ENCODE data around the gene MALT1.
"Not testable (repeated sequence)": the region's sequence is repeated elsewhere in the genome, so short reads cannot be mapped to it uniquely, and the experiment has no call there.

The MALT1 gene

DNA sequence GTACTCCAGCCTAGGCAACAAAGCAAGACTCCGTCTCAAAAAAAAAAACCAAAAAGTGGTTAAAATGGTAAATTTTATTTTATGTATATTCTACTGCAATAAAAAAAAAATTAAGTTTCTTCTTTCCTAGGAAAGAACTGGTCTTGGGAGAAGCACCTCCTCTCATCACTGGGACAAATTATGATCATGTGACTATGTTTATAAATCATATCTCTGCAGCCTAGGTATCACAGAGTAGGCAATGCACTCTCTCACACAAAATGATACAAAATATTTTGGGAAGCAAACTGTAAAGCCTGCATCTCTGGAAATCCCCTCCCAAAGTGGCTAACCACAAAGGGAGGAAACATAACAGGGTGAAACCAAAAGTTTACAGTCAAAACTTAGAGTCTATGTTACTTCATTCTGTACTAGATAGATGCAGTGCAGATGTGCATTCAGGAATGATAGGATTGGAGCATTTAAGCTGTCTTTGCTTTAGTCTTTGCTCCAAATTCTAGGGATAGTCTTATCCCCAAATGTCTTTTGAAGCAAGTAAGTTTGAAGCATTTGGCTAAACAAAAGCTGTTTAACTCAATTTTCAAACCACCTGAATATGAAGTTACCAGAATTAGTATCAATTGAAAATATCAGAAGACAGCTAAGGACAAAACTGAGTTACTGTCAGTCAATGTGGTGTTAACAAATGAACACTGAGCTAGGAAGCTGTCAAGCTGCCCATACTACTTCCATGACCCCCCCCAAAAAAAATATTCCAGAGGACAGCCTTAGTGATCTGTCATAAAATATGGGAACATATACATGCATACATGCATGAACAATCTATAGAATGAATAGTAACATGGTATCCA, 21.1 kb upstream of the MALT1 start:
- TF ChIP-seq POLR2AphosphoS5 (IDR thresholded peaks at IDR 0.05; ENCODE audit: low read depth, low read length) (no peak), PAX5 (IDR thresholded peaks at IDR 0.05; ENCODE audit: insufficient read depth, low read length, severe bottlenecking) (no peak), TAF1 (IDR thresholded peaks at IDR 0.05; ENCODE audit: low read depth, low read length) (no peak), SPI1 (IDR thresholded peaks at IDR 0.05; ENCODE audit: low read depth, low read length) (no peak), POU2F2 (IDR thresholded peaks at IDR 0.05; ENCODE audit: low read depth, low read length) (no peak)
- FAIRE-seq, result peak; percentile 90
- DNase-seq (ENCODE audit: insufficient read length, low spot score), result no peak

DNA sequence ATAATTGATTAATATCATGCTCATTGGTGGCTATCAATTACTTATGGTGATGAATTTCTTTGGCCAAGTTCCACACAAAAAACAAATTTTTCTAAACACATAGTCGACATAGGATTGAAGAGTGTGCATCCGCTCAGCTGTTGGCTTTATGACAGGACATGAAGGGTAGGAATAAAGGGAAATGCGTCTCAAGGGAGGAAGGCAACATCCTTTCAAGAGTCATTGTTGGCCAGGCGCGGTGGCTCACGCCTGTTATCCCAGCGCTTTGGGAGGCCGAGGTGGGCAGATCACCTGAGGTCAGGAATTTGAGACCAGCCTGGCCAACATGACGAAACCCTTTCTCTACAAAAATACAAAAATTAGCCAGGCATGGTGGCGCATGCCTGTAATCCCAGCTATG, 20.4 kb upstream of the MALT1 start:
- not testable (repeated sequence) for DNase-seq (ENCODE audit: insufficient read length, low spot score); FAIRE-seq

DNA sequence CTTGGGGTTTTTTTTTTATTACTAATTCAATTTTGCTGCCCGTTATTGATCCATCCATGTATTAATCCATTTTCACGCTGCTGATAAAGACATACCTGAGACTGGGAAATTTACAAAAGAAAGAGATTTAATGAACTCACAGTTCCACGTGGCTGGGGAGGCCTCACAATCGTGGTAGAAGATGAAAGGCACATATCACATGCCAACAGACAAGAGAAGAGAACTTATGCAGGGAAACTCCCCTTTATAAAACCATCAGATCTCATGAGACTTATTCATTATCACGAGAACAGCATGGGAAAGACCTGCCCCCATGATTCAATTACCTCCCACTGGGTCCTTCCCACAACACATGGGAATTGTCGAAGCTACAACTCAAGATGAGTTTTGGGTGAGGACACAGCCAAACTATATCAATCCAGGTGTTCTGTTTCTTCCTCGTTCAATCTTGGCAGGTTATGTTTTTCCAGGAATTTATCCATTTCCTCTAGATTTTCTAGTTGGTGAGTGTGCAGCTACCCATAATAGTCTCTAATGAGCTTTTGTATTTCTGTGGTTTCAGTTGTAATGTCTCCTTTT, 18.0 kb upstream of the MALT1 start:
- FAIRE-seq; DNase-seq (ENCODE audit: insufficient read length, low spot score): not testable (repeated sequence)
- 0 out of 2 replicates have a peak, but pooled peaks have one; percentile 16 for TF ChIP-seq TAF1 (IDR thresholded peaks at IDR 0.05; ENCODE audit: low read depth, low read length)

DNA sequence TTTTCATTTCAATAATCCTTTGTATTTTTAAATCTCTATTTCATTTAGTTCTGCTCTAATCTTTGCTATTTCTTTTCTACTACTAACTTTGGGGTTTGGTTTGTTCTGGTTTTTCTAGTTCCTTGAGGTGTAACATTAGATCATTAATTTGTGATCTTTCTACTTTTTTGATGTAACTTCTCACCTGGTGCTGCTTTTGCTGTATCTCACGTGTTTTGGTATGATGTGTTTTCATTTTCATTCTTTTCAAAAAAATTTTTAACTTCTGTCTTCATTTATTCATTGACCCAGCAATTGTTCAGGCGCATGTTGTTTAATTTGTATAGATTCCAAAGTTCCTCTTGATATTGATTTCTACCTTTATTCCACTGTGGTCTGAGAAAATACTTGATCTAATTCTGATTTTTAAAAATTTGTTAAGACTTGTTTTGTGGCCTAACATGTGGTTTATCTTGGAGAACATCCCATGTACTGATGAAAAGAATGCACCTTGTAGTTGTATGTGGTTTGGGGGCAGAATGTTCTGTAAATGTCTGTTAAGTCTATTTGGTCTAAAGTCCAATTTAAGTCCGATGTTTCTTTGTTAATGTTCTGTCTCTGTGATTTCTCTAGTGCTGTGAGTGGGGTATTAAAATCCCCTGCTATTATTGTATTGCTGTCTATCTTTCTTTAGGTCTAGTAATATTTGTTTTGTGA, 17.3 kb upstream of the MALT1 start:
- FAIRE-seq (peak; percentile 48), DNase-seq (ENCODE audit: insufficient read length, low spot score) (no peak)
- TF ChIP-seq POLR2A (IDR thresholded peaks at IDR 0.05; ENCODE audit: low read depth, low read length) (no peak), TAF1 (IDR thresholded peaks at IDR 0.05; ENCODE audit: low read depth, low read length) (no peak), POU2F2 (IDR thresholded peaks at IDR 0.05; ENCODE audit: low read depth, low read length) (no peak), PAX5 (IDR thresholded peaks at IDR 0.05; ENCODE audit: insufficient read depth, low read length, severe bottlenecking) (no peak), SPI1 (IDR thresholded peaks at IDR 0.05; ENCODE audit: low read depth, low read length) (no peak), POLR2AphosphoS5 (IDR thresholded peaks at IDR 0.05; ENCODE audit: low read depth, low read length) (no peak)

DNA sequence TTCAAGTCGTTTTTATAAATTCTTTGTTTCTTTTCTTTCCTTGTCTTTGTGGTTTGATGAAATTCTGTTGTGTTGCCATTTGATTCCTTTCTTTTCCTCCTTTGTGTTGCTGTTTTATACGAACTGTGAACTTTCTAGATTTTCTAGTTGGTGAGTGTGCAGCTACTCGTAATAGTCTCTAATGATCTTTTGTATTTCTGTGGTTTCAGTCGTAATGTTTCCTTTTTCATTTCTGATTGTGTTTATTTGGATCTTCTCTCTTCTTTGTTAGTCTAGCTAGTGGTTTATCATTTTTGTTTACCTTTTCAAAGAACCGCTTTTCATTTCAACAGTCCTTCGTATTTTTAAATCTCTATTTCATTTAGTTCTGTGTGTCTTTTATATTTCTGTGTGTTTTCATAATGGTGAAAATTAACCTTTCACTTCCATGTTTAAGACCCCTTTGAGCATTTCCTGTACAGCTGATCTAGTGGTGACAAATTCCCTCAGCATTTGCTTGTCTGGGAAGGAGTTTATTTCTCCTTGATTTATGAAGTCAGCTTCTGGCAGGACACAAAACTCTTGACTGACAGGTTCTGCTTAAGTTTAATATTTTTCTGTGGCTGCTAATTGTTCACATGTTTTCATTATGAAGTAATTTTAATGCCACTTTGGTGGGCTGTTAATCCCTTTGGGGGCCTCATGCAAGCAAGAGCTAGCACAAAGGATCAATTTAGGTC, 16.2 kb upstream of the MALT1 start:
- TF ChIP-seq POLR2A (IDR thresholded peaks at IDR 0.05; ENCODE audit: low read depth, low read length), result no peak
- no peak for TF ChIP-seq TAF1 (IDR thresholded peaks at IDR 0.05; ENCODE audit: low read depth, low read length)
- no peak for TF ChIP-seq POU2F2 (IDR thresholded peaks at IDR 0.05; ENCODE audit: low read depth, low read length)
- no peak for TF ChIP-seq PAX5 (IDR thresholded peaks at IDR 0.05; ENCODE audit: insufficient read depth, low read length, severe bottlenecking)
- TF ChIP-seq POLR2AphosphoS5 (IDR thresholded peaks at IDR 0.05; ENCODE audit: low read depth, low read length), result no peak
- no peak for TF ChIP-seq SPI1 (IDR thresholded peaks at IDR 0.05; ENCODE audit: low read depth, low read length)
- FAIRE-seq (peak; percentile 52), DNase-seq (ENCODE audit: insufficient read length, low spot score) (no peak)

DNA sequence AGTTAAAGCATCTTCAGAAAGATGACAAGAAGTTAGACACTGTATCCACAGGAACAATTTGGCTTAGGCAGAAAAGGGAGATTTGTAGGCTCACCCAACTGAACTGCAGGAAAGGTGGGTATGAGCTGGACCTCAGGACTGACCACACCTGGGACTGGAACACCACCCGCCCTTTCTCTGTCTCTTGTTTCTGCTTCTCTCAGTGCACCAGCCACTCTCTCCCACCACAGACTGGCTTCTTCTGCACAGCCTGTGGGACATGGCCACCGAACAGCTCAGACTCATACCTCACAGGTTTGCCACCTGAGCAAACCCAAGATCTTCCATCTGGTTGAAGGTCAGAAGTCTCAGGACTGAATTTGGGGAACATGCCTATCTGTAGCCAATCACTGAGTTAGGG, 14.2 kb upstream of the MALT1 start:
- TF ChIP-seq TAF1 (IDR thresholded peaks at IDR 0.05; ENCODE audit: low read depth, low read length) (no peak), POLR2AphosphoS5 (IDR thresholded peaks at IDR 0.05; ENCODE audit: low read depth, low read length) (no peak), PAX5 (IDR thresholded peaks at IDR 0.05; ENCODE audit: insufficient read depth, low read length, severe bottlenecking) (no peak), POLR2A (IDR thresholded peaks at IDR 0.05; ENCODE audit: low read depth, low read length) (0 out of 2 replicates have a peak, but pooled peaks have one; percentile 46), SPI1 (IDR thresholded peaks at IDR 0.05; ENCODE audit: low read depth, low read length) (no peak), POU2F2 (IDR thresholded peaks at IDR 0.05; ENCODE audit: low read depth, low read length) (no peak)
- no peak for FAIRE-seq

DNA sequence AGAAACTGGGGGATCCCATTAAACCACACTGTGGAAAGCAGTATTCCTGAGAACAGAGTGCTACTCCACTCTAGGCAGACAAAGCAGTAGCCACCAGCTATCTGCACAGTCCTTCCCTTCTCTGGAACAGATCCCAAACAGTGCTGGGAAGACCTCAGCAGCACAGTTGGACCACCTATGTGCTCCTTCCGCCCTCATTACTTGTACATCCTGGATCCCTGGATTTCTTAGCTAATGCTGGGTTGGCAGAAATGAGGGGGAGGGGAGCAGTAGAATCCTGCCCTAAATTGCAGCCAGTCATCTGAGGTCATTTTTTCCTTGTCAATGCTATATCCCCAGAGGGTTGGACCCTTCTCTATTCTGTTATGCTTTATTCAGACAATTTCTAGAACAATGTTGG, 13.8 kb upstream of the MALT1 start:
- TF ChIP-seq POLR2AphosphoS5 (IDR thresholded peaks at IDR 0.05; ENCODE audit: low read depth, low read length) (peak; percentile 48; the same call in 1 of the 2 replicates), TAF1 (IDR thresholded peaks at IDR 0.05; ENCODE audit: low read depth, low read length) (no peak)
- DNase-seq (ENCODE audit: insufficient read length, low spot score) (no peak), FAIRE-seq (no peak)

More for the DNA sequence above, 14.2 kb upstream of the MALT1 start:
- DNase-seq (ENCODE audit: insufficient read length, low spot score), result no peak

DNA sequence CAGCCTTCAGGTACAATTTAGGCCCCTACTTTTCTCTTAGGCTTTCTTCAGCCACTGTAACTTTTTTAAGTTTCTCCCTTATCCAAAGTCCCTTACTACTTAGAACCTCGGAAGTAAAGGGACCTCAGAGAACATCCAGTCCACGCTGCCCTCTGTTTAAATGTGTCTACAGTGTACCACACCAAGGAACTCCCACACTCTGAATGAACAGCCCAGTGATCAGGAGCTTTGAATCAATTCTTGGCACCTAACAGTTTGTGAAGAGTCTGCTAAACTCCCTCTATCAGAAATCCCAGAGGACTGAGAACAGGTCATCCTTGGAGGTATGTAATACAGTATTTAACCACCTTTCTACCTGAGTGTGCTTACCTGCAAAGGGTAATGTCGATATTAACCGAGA, 11.6 kb upstream of the MALT1 start:
- TF ChIP-seq POLR2A (IDR thresholded peaks at IDR 0.05; ENCODE audit: low read depth, low read length) (no peak), SPI1 (IDR thresholded peaks at IDR 0.05; ENCODE audit: low read depth, low read length) (no peak), PAX5 (IDR thresholded peaks at IDR 0.05; ENCODE audit: insufficient read depth, low read length, severe bottlenecking) (no peak), POU2F2 (IDR thresholded peaks at IDR 0.05; ENCODE audit: low read depth, low read length) (no peak), TAF1 (IDR thresholded peaks at IDR 0.05; ENCODE audit: low read depth, low read length) (no peak), POLR2AphosphoS5 (IDR thresholded peaks at IDR 0.05; ENCODE audit: low read depth, low read length) (no peak)
- FAIRE-seq (peak; percentile 66), DNase-seq (ENCODE audit: insufficient read length, low spot score) (no peak)

DNA sequence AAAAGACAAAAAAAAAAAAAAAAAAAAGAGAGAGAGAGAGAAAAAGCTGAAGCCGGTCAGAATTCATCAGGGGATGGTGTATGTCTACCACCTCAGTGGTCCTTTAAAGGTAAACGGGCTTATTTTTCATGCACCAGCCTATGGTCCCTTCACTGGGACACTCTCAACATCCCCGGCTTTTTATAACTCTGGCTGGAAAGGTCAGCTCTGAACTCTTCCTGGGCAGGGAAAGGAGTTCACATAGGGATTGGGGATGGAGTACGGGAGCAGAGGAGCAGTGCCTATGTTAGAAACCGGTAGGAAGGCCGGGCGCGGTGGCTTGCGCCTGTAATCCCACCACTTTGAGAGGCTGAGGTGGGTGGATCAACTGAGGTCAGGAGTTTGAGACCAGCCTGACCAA, 10.3 kb upstream of the MALT1 start:
- FAIRE-seq (no peak), DNase-seq (ENCODE audit: insufficient read length, low spot score) (no peak)
- TF ChIP-seq POLR2A (IDR thresholded peaks at IDR 0.05; ENCODE audit: low read depth, low read length) (0 out of 2 replicates have a peak, but pooled peaks have one; percentile 17), PAX5 (IDR thresholded peaks at IDR 0.05; ENCODE audit: insufficient read depth, low read length, severe bottlenecking) (no peak)
